ENCODE measurements around the gene POLR2C. TPM values are rescaled to one million over a fixed set of nuclear protein-coding genes. Genes with fewer than 3 reads are reported as not detected.
"Not testable (repeated sequence)": the region's sequence is repeated elsewhere in the genome, so short reads cannot be mapped to it uniquely, and the experiment has no call there.

The POLR2C gene
- polyA plus RNA-seq, 4 donors, result 69.6 to 89.1 (median 82.8) TPM

- DNase-seq (ENCODE audit: low read depth in 4 of 4, low spot score in 3 of 4), result no peak
Observed at GRCh38 chr16:57478396-57479204, 16.1 kb downstream of the POLR2C start.

GRCh38 chr16:57479205-57479975, 16.9 kb downstream of the POLR2C start:
- DNase-seq (ENCODE audit: low read depth in 4 of 4, low spot score in 3 of 4), result no peak

GRCh38 chr16:57479976-57480753, 17.7 kb downstream of the POLR2C start:
- DNase-seq (ENCODE audit: low read depth in 4 of 4, low spot score in 3 of 4), result no peak

GRCh38 chr16:57480754-57481230, 18.3 kb downstream of the POLR2C start:
- no peak for DNase-seq (ENCODE audit: low read depth in 4 of 4, low spot score in 3 of 4)

DNA sequence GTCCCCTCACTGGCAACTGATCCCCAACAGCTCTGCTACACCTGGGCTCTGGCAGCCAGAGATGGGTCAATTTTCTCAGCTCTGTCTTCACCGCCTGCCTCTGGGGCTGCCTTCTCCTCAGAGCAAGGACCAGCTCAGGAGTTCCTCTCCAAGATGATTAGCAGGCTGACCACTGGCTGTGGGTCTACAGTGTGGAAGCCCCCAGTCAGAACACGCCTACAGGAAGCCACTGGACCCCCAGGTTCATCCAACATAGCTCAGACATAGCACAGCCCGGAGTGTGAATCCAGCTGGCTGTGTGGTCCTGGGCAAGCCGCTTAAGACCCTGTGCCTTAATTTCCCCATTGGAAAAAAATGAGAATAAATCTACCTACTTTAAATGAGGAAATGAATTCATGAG, 18.9 kb downstream of the POLR2C start:
- DNase-seq (ENCODE audit: low read depth in 4 of 4, low spot score in 3 of 4), result no peak

DNA sequence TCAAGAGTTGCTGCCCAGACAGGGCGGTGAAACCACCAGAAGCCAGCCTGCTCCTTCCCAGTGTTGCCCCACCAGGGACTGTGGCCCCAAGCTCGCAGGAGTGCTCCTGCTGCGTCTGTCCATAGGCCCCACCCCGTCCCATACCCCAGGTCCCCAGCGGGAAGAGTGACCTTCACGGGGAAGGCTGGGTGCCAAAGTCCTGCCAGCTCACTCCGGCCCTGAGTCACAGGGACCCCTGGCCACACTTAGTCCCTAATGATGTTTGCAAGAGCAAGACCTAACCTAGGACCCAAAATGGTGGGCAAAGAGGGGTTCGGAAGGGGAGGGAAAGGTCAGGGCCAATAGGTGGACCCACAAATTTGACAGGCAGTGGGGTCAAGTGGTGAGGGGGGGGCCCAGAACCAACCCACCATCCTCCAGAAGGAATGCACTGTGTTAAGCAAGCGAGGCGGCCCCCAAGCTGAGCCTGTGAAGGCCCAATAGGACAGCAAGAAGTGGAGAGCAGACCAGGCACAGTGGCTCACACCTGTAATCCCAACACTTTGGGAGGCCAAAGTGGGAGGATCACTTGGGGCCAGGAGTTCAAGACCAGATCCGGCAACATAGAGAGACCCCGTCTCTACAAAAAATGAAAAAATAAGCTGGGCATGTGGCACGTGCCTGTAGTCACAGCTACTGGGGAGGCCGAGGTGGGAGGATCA, 20.5 kb downstream of the POLR2C start:
- no peak for DNase-seq (ENCODE audit: low read depth in 4 of 4, low spot score in 3 of 4)

GRCh38 chr16:57483725-57484514, 21.4 kb downstream of the POLR2C start:
- DNase-seq (ENCODE audit: low read depth in 4 of 4, low spot score in 3 of 4), result no peak

- DNase-seq (ENCODE audit: low read depth in 4 of 4, low spot score in 3 of 4), result no peak
Observed at GRCh38 chr16:57484515-57485005, 22.1 kb downstream of the POLR2C start.

GRCh38 chr16:57485091-57485915, 22.8 kb downstream of the POLR2C start:
- DNase-seq (ENCODE audit: low read depth in 4 of 4, low spot score in 3 of 4), result no peak

GRCh38 chr16:57485916-57486857, 23.7 kb downstream of the POLR2C start, which contains the start of gene DOK4:
Gene DOK4 (minus strand): TSS chr16:57486493. CDS start chr16:57479507, 6,986 bp downstream.
- peak in 1 of 4 donors; percentile 47 for DNase-seq (ENCODE audit: low read depth in 4 of 4, low spot score in 3 of 4)

DNA sequence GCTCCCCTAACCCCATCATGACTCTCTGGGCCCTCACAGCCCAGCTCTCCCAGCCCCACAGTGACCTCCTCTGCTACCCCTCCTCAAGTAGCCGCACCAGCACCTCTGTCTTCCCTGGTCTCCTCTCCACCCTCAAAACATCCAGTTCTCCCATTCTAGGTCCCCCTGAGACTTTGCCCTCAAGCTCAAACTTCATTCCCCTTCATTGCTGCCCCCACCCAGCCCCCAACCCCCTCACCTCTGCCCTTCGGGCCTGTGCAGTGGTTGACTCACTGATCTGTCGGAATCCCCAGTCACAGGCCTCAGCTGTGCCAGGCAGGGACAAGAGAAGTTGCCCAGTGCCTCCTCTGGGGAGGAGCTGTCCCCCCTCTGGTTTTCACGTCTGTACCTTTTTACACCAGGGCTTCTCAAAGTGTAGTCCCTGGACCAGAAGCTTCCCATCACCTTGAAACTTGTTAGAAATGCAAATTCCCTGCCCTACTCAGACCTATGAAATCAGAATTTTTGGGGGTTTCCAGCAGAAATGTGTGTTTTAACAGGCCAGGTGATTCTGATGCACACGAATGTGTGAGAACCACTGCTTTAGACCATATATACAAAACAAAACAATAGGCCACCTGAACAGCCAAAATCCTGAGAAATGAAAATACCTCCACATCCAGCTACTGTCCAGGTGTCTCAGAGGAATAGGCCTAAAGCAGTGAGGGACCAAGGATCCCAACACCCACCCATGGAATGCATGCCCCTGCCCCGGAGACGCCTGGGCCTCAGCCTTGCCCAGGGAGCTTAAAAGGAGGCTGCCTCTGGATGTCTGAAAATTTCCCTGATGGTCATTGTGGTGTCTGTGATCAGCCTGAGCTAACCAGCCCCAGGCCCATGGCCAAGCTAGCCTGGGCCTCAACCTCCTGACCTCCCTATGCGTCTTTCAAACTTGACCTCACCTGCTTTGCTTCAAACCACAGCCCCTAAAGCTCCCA, 24.7 kb downstream of the POLR2C start:
- DNase-seq (ENCODE audit: low read depth in 4 of 4, low spot score in 3 of 4), result no peak

DNA sequence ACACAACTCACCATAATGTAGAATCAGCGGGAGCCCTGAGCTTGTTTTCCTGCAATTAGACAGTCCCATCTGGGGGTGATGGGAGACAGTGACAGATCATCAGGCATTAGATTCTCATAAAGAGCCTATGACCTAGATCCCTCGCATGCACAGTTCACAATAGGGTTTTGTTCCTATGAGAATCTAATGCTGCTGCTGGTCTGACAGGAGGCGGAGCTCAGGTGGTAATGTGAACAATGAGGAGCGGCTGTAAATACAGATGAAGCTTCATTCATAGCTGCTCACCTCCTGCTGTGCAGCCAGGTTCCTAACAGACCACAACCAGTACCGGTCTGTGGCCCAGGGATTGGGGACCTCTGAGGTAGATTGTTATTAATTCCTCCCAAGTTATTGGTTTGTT, 26.8 kb downstream of the POLR2C start:
- DNase-seq (ENCODE audit: low read depth in 4 of 4, low spot score in 3 of 4), result no peak

- no peak for DNase-seq (ENCODE audit: low read depth in 4 of 4, low spot score in 3 of 4)
Observed at GRCh38 chr16:57493767-57494166, 31.3 kb downstream of the POLR2C start.

DNA sequence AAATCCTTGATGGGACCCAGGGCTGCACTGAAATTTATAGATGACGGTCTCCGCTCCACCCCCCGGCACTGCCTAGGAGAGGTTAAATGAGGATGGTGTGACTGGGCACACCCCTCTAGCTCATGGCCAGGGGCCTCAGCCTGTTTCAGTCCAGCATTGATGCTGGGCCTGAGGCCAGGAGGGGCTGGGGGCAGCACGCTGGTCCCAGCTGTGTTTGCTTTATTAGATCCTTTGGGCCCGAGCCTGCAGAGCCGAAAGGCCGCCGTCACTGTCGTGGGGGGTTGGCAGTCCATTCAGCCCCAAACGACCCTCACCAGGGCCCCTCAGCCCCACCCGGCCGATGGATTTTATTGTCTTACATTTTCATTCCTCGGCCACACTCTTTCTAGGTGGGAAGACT, 34.6 kb downstream of the POLR2C start:
- no peak for DNase-seq (ENCODE audit: low read depth in 4 of 4, low spot score in 3 of 4)

DNA sequence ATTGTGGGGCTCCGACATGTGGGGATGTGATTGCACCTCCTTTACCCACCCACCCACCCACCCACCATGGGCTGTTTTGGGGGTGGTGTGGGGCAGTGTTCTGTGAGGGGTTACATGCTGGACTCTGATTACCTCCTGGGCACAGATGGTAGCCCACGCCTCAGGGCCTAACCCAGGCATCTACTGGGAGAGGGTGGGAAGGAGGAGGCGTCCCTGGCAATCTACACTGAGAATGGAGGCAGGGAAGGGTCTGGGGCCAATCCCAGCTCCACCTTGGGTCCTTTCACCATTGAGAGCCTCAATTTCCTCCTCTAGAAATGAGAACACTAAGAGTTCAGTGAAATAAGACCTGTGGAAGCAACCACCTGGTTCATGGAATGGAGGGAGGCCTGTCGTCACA, 35.6 kb downstream of the POLR2C start:
- DNase-seq (ENCODE audit: low read depth in 4 of 4, low spot score in 3 of 4), result no peak

DNA sequence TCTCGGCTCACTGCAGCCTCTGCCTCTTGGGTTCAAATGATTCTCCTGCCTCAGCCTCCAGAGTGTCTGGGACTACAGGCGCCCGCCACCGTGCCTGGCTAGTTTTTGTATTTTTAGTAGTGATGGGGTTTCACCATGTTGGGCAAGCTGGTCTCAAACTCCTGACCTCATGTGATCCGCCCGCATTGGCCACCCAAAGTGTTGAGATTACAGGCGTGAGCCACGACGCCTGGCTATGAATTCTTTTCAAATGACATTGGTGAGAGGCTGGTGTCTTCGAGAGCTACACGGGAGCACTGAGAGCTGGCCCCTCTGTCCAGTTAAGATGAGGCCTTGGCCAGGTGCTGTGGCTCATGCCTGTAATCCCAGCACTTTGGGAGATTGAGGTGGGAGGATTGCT, 37.5 kb downstream of the POLR2C start:
- not testable (repeated sequence) for DNase-seq (ENCODE audit: low read depth in 4 of 4, low spot score in 3 of 4)

Data from left renal pelvis (tissue), 4 donors.